Activated T-cell treated with anti-CD3 and anti-CD28 coated beads, Interleukin-2, amount 50 U/mL, for 72 hours (primary cell): Measurements from ENCODE around the gene RIMOC1. TPM values are rescaled to one million over a fixed set of nuclear protein-coding genes. Genes with fewer than 3 reads are reported as not detected.
A peak's percentile ranks its signal among the peaks of the same experiment; 100 is the strongest.

Source experiments
- ATAC-seq, 2 donors: fragments of 150-1000 bp; cut with Tn5 transposase; replicated peaks in 1 of 2; 2 replicates each; pipeline ENCODE4 v1.10.0; 2021; ENCODE audit warnings: moderate library complexity in 2 of 2, mild to moderate bottlenecking in 1 of 2
- DNase-seq, 2 donors: peaks; one replicate each; pipeline ENCODE4 v3.0.0; 2021 to 2022; ENCODE audit warnings: mixed read lengths in 1 of 2
- H3K27ac Mint-ChIP-seq: one replicate; pipeline ENCODE4 v1.8.0; 2022; ENCODE audit warnings: mild to moderate bottlenecking, moderate library complexity, mixed read lengths
- H3K27me3 Mint-ChIP-seq: one replicate; pipeline ENCODE4 v1.8.0; 2022; ENCODE audit warnings: low read depth, mixed read lengths
- H3K36me3 Mint-ChIP-seq, 2 donors: one replicate each; pipeline ENCODE4 v1.8.0; 2022; ENCODE audit warnings: mixed read lengths in 2 of 2, mild to moderate bottlenecking in 1 of 2; ENCODE audit not compliant: insufficient read depth in 2 of 2
- H3K4me1 Mint-ChIP-seq: one replicate; pipeline ENCODE4 v1.8.0; 2022; ENCODE audit warnings: low read depth, mixed read lengths
- H3K4me3 Mint-ChIP-seq, 2 donors: one replicate each; pipeline ENCODE4 v1.8.0; 2022; ENCODE audit warnings: mild to moderate bottlenecking in 2 of 2, mixed read lengths in 2 of 2, moderate library complexity in 2 of 2
- H3K9me3 Mint-ChIP-seq, 2 donors: one replicate each; pipeline ENCODE4 v1.8.0; 2022; ENCODE audit warnings: mixed read lengths in 2 of 2
- total RNA-seq, 2 donors: library from RNA; stranded (reverse); gene quantifications; one replicate each; pipeline ENCODE4 v1.2.3, GENCODE V29; 2022

The RIMOC1 gene
- total RNA-seq, 2 donors from 2014 or later, result 32.9 to 36.8 TPM

- ATAC-seq (no peak), DNase-seq (no peak)
- Mint-ChIP-seq H3K4me3 (no peak overlapping the region), H3K4me1 (peaks cover 12% of the 10 kb centered on the region), H3K9me3 (no peaks in the 10 kb centered on the region), H3K27me3 (peaks cover 9% of the 10 kb centered on the region), H3K27ac (no peak overlapping the region), H3K36me3 (no peaks in the 10 kb centered on the region)
Observed at GRCh38 chr5:41876678-41877077, 27.5 kb upstream of the RIMOC1 start.

GRCh38 chr5:41877408-41877807, 26.7 kb upstream of the RIMOC1 start:
- ATAC-seq, result no peak
- peaks cover 12% of the 10 kb centered on the region for H3K4me1 Mint-ChIP-seq
- H3K36me3 Mint-ChIP-seq, result no peaks in the 10 kb centered on the region
- no peaks in the 10 kb centered on the region for H3K9me3 Mint-ChIP-seq
- H3K4me3 Mint-ChIP-seq, result no peak overlapping the region
- DNase-seq, result no peak
- no peak overlapping the region for H3K27ac Mint-ChIP-seq
- peaks cover 9% of the 10 kb centered on the region for H3K27me3 Mint-ChIP-seq

- H3K27me3 Mint-ChIP-seq, result peaks cover 9% of the 10 kb centered on the region
- H3K9me3 Mint-ChIP-seq, result no peaks in the 10 kb centered on the region
- no peak overlapping the region for H3K27ac Mint-ChIP-seq
- H3K36me3 Mint-ChIP-seq, result no peaks in the 10 kb centered on the region
- ATAC-seq (no peak), DNase-seq (no peak)
- H3K4me1 Mint-ChIP-seq, result peaks cover 12% of the 10 kb centered on the region
- no peak overlapping the region for H3K4me3 Mint-ChIP-seq
Observed at GRCh38 chr5:41878173-41878572, 26.0 kb upstream of the RIMOC1 start.

- Mint-ChIP-seq H3K4me1 (peaks cover 12% of the 10 kb centered on the region), H3K27me3 (peaks cover 9% of the 10 kb centered on the region), H3K9me3 (no peaks in the 10 kb centered on the region), H3K4me3 (no peak overlapping the region), H3K27ac (no peak overlapping the region), H3K36me3 (no peaks in the 10 kb centered on the region)
- ATAC-seq (no peak), DNase-seq (no peak)
Observed at GRCh38 chr5:41878643-41879478, 25.3 kb upstream of the RIMOC1 start.

- ATAC-seq, result no peak
- peaks cover 19% of the 10 kb centered on the region for H3K27me3 Mint-ChIP-seq
Observed at GRCh38 chr5:41882765-41883164, 21.4 kb upstream of the RIMOC1 start.

GRCh38 chr5:41883243-41883642, 20.9 kb upstream of the RIMOC1 start:
- no peaks in the 10 kb centered on the region for H3K36me3 Mint-ChIP-seq
- DNase-seq (no peak), ATAC-seq (no peak)
- H3K27me3 Mint-ChIP-seq, result peaks cover 23% of the 10 kb centered on the region
- no peak overlapping the region for H3K27ac Mint-ChIP-seq
- H3K9me3 Mint-ChIP-seq, result no peaks in the 10 kb centered on the region
- no peaks in the 10 kb centered on the region for H3K4me1 Mint-ChIP-seq
- H3K4me3 Mint-ChIP-seq, result no peak overlapping the region

More at GRCh38 chr5:41882765-41883164, 21.4 kb upstream of the RIMOC1 start:
- Mint-ChIP-seq H3K4me3 (no peak overlapping the region), H3K9me3 (no peaks in the 10 kb centered on the region), H3K27ac (no peak overlapping the region), H3K36me3 (no peaks in the 10 kb centered on the region), H3K4me1 (no peaks in the 10 kb centered on the region)
- DNase-seq, result no peak

GRCh38 chr5:41883936-41884335, 20.2 kb upstream of the RIMOC1 start:
- no peak for DNase-seq
- H3K9me3 Mint-ChIP-seq, result no peaks in the 10 kb centered on the region
- peaks cover 23% of the 10 kb centered on the region for H3K27me3 Mint-ChIP-seq
- H3K4me1 Mint-ChIP-seq, result no peaks in the 10 kb centered on the region
- ATAC-seq, result no peak
- H3K4me3 Mint-ChIP-seq, result no peak overlapping the region
- H3K36me3 Mint-ChIP-seq, result no peaks in the 10 kb centered on the region
- H3K27ac Mint-ChIP-seq, result no peak overlapping the region

- peaks cover 16% of the 10 kb centered on the region for H3K27me3 Mint-ChIP-seq
- H3K36me3 Mint-ChIP-seq, result no peaks in the 10 kb centered on the region
- no peak overlapping the region for H3K27ac Mint-ChIP-seq
- no peak overlapping the region for H3K4me3 Mint-ChIP-seq
- no peaks in the 10 kb centered on the region for H3K4me1 Mint-ChIP-seq
- DNase-seq (no peak), ATAC-seq (no peak)
- no peaks in the 10 kb centered on the region for H3K9me3 Mint-ChIP-seq
Observed at GRCh38 chr5:41885286-41885685, 18.9 kb upstream of the RIMOC1 start.

- Mint-ChIP-seq H3K36me3 (no peaks in the 10 kb centered on the region), H3K27me3 (peaks cover 40% of the 10 kb centered on the region), H3K4me3 (no peak overlapping the region), H3K9me3 (no peaks in the 10 kb centered on the region), H3K27ac (no peak overlapping the region), H3K4me1 (peaks cover 10% of the 10 kb centered on the region)
- DNase-seq (no peak), ATAC-seq (peak in 1 of 2 donors; percentile 23)
Observed at GRCh38 chr5:41891066-41891707, 13.0 kb upstream of the RIMOC1 start.

GRCh38 chr5:41892031-41892430, 12.1 kb upstream of the RIMOC1 start:
- ATAC-seq (no peak), DNase-seq (no peak)
- H3K9me3 Mint-ChIP-seq, result no peaks in the 10 kb centered on the region
- H3K4me3 Mint-ChIP-seq, result no peak overlapping the region
- no peak overlapping the region for H3K27ac Mint-ChIP-seq
- no peaks in the 10 kb centered on the region for H3K36me3 Mint-ChIP-seq
- H3K27me3 Mint-ChIP-seq, result peaks cover 46% of the 10 kb centered on the region
- H3K4me1 Mint-ChIP-seq, result peaks cover 10% of the 10 kb centered on the region

- Mint-ChIP-seq H3K4me1 (peaks cover 10% of the 10 kb centered on the region), H3K4me3 (peak overlapping the region in 1 of 2 donors; percentile 83), H3K27me3 (peaks cover 34% of the 10 kb centered on the region), H3K27ac (peak overlapping the region; percentile 11), H3K36me3 (no peaks in the 10 kb centered on the region), H3K9me3 (no peaks in the 10 kb centered on the region)
- DNase-seq (no peak), ATAC-seq (peak in 1 of 2 donors; percentile 17)
Observed at GRCh38 chr5:41893074-41893851, 10.9 kb upstream of the RIMOC1 start.

- H3K36me3 Mint-ChIP-seq, result no peaks in the 10 kb centered on the region
- peaks cover 5% of the 10 kb centered on the region for H3K4me1 Mint-ChIP-seq
- no peaks in the 10 kb centered on the region for H3K9me3 Mint-ChIP-seq
- H3K4me3 Mint-ChIP-seq, result no peak overlapping the region
- H3K27ac Mint-ChIP-seq, result no peak overlapping the region
- DNase-seq, result no peak
- peaks cover 30% of the 10 kb centered on the region for H3K27me3 Mint-ChIP-seq
- ATAC-seq, result no peak
Observed at GRCh38 chr5:41896230-41896629, 7.9 kb upstream of the RIMOC1 start.

- Mint-ChIP-seq H3K36me3 (peaks cover 3 to 5% of the 10 kb centered on the region in 2 donors), H3K4me3 (peak overlapping the region; percentile 88 to 89), H3K27me3 (no peaks in the 10 kb centered on the region), H3K27ac (peak overlapping the region; percentile 99), H3K9me3 (no peaks in the 10 kb centered on the region), H3K4me1 (peaks cover 42% of the 10 kb centered on the region)
- DNase-seq (no peak), ATAC-seq (no peak)
Observed at GRCh38 chr5:41903382-41903891, 707 bp upstream of the RIMOC1 start.
